NT2/D1 (cell line): ENCODE measurements around the gene ARL15.

Experiments used
- DNase-seq: peaks from one replicate; pipeline ENCODE4 v3.0.0-alpha.2; 2011; ENCODE audit warnings: low read depth, low spot score
- H3K27me3 ChIP-seq: 2 replicates; pipeline ENCODE4 v1.6.0; 2011; ENCODE audit warnings: mild to moderate bottlenecking; ENCODE audit not compliant: insufficient read length, insufficient read depth
- H3K36me3 ChIP-seq: 2 replicates; pipeline ENCODE4 v1.6.1; 2011; ENCODE audit warnings: mild to moderate bottlenecking, low read length, mixed read lengths; ENCODE audit not compliant: insufficient read depth, insufficient read length
- H3K4me1 ChIP-seq: 2 replicates; pipeline ENCODE4 v1.5.1; 2011; ENCODE audit not compliant: insufficient read depth, insufficient read length
- H3K4me3 ChIP-seq: 2 replicates; pipeline ENCODE4 v1.5.1; 2011; ENCODE audit warnings: low read depth; ENCODE audit not compliant: insufficient read length
- H3K9ac ChIP-seq: 2 replicates; pipeline ENCODE4 v1.6.0; 2011; ENCODE audit warnings: low read depth; ENCODE audit not compliant: insufficient read length
- H3K9me3 ChIP-seq: 2 replicates; pipeline ENCODE4 v1.5.1; 2011; ENCODE audit warnings: mild to moderate bottlenecking, low read length; ENCODE audit not compliant: insufficient read depth
- SUZ12 ChIP-seq: IDR thresholded peaks from 2 replicates; pipeline ENCODE4 v1.6.1; 2011; ENCODE audit not compliant: insufficient read length, insufficient read depth; ENCODE audit errors: extremely low read depth
- YY1 ChIP-seq: IDR thresholded peaks from 2 replicates; pipeline ENCODE4 v1.6.1; 2011; ENCODE audit not compliant: insufficient read length, insufficient read depth
- ZNF274 ChIP-seq: IDR thresholded peaks from 2 replicates; pipeline ENCODE4 v1.6.1; 2011; ENCODE audit warnings: mild to moderate bottlenecking, low read depth, low read length

ARL15 gene

DNA sequence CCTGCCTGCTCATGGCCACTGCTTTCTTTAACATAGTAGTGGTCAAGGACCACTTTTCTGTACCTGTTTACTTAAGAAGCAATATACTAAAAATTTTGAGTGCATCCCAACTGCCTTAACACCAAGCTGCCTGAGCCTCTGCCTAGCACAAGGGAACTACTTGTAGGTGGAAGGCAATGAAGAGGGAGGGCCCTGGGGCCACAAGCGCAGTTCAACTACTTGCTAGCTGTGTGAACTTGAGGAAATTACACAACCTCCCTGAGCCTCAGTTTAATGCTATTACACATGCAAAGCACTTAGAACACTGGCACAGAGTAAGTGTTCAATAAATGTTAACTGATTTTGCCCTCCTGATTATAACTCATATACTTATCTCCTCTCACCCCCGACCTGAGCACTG, 6.3 kb downstream of the ARL15 start:
- Histone ChIP-seq H3K9ac (no peak overlapping the region), H3K4me3 (no peak overlapping the region), H3K9me3 (no peaks in the 10 kb centered on the region), H3K4me1 (no peaks in the 10 kb centered on the region), H3K27me3 (no peaks in the 10 kb centered on the region), H3K36me3 (no peaks in the 10 kb centered on the region)
- no peak for TF ChIP-seq ZNF274
- TF ChIP-seq SUZ12, result no peak
- TF ChIP-seq YY1, result no peak
- no peak for DNase-seq

DNA sequence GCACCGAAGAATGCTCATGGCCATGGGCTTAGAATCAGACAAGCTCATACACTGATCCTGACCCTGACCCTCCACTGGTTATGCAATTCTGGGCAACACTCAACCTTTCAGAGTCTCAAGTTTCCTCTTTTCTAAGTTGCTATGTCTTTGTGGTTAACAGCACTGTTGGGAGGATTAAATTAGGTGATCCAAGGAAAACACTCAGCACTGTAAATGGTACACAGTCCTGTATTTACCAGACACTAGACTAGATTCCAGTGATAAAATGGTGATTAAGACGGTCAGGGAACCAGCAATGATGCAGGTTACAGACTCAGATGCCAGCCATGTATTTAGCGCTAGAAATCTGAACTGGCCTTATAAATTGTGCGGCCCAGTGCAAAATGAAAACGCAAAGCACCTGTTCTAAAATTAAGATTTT, 8.1 kb downstream of the ARL15 start:
- H3K36me3 ChIP-seq, result no peaks in the 10 kb centered on the region
- H3K4me3 ChIP-seq, result no peak overlapping the region
- no peak overlapping the region for H3K9ac ChIP-seq
- H3K4me1 ChIP-seq, result no peaks in the 10 kb centered on the region
- no peak for TF ChIP-seq SUZ12
- H3K9me3 ChIP-seq, result no peaks in the 10 kb centered on the region
- no peaks in the 10 kb centered on the region for H3K27me3 ChIP-seq
- DNase-seq, result no peak

DNA sequence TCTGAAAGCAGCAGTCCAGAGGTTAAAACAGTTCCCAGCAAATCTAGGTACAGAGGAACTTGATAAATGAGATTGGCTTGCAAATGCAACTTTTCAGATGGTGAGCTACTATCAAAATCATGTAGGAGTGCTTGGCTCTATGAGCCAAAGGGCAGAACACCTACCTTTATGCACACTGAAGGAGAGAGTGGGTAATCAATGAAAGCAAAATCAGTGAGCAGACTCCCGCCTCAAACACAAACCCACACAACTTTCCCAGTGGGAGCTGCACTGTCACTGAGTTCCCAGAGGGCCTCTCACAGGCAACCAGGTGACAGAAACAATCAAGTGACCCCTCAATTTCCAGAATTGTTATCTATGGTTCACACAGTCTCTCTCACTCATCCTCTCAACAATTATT, 8.5 kb downstream of the ARL15 start:
- no peak for TF ChIP-seq ZNF274
- H3K9ac ChIP-seq, result no peak overlapping the region
- no peak for DNase-seq
- no peak overlapping the region for H3K4me3 ChIP-seq
- no peaks in the 10 kb centered on the region for H3K9me3 ChIP-seq
- H3K27me3 ChIP-seq, result no peaks in the 10 kb centered on the region
- H3K36me3 ChIP-seq, result no peaks in the 10 kb centered on the region
- H3K4me1 ChIP-seq, result no peaks in the 10 kb centered on the region

DNA sequence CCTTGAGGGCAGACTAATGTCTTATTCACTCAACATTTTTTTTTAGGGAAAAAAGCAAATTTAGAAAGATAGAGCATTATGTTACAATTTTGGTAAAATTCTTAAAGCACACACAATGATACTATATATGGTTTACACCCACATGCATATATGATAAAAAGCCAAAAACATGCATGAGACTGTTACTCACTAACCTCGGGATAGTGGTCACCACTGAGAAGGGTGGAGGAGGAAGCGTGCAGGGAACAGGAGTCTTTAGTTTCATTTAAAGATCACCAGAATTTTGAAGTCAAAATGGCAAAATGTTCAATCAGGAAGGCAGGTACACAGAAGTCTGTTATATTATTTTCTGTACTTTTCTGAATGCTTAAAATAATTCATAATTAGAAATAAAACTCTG, 9.2 kb downstream of the ARL15 start:
- Histone ChIP-seq H3K9me3 (no peaks in the 10 kb centered on the region), H3K4me1 (no peaks in the 10 kb centered on the region), H3K9ac (no peak overlapping the region), H3K36me3 (no peaks in the 10 kb centered on the region), H3K27me3 (no peaks in the 10 kb centered on the region), H3K4me3 (no peak overlapping the region)
- no peak for DNase-seq
- TF ChIP-seq YY1 (no peak), ZNF274 (no peak), SUZ12 (no peak)

DNA sequence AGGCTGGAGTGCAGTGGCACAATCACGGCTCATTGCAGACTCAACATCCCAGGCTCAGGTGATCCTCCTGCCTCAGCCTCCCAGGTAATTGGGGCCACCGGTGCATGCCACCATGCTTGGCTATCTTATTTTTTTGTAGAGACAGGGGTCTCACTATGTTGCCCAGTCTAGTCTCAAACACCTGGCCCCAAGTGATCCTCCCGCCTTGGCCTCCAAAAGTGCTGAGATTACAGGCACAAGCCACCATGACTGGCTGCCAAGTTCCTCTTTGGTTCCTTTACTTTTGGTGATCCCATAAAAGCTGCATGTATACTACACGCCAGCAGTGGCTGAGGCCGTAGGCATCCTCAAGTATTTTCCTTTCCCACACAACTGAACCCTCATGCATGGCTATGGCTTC, 11.4 kb downstream of the ARL15 start:
- H3K36me3 ChIP-seq, result no peaks in the 10 kb centered on the region
- TF ChIP-seq YY1, result no peak
- TF ChIP-seq ZNF274, result no peak
- no peak for TF ChIP-seq SUZ12
- no peak overlapping the region for H3K4me3 ChIP-seq
- no peaks in the 10 kb centered on the region for H3K9me3 ChIP-seq
- no peak for DNase-seq
- no peaks in the 10 kb centered on the region for H3K4me1 ChIP-seq
- H3K27me3 ChIP-seq, result no peaks in the 10 kb centered on the region
- no peak overlapping the region for H3K9ac ChIP-seq

DNA sequence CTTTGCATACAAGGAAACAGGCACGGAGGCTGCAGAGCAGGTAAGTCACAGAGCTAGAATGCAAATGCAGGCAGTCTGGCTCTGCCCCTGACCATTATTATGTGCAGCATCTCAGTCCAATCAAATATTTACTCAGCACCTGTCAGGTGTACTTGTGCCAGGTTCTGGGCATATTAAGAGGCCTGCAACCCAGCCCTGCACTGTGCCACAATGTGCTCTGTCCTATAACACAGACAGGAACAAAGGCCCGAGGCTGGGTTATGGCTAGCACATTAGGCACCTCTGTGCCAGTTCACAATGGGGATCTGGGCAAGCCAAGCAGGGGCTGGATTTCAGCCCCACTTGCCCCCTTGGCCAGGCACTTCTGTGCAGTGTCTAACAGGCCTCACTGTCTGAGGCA, 14.0 kb downstream of the ARL15 start:
- no peak for TF ChIP-seq SUZ12
- TF ChIP-seq YY1, result no peak
- no peak for TF ChIP-seq ZNF274
- Histone ChIP-seq H3K4me3 (no peak overlapping the region), H3K4me1 (no peaks in the 10 kb centered on the region), H3K27me3 (no peaks in the 10 kb centered on the region), H3K36me3 (no peaks in the 10 kb centered on the region), H3K9me3 (no peaks in the 10 kb centered on the region), H3K9ac (no peak overlapping the region)
- no peak for DNase-seq

DNA sequence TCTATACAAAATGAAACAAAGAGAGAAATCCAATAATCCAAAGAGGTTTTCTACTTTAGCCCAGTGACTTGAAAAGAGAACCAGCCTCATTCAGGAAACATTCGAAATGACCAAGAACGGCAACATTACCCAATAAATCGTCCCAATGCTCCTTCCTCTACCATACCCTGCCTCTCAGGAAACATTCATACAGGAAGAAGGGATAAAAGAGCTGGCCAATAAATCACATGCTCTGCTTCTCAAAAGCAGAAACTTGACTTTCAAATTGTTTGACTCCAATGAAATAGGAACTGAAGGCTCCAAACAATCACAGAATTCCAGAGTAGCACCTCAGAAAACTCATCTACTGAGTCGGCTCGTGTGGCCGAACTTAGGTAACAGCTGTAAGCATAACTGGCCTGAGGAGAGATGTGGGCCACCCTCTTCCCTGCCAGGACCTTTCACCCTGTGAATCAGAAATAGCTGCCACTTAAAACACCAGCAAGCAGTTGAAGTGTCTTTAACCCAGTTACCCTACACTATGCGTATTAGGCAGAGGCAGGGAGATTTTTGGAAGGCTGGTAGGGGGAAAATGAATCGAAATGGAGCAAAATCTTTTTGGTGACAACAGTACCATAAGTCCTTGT, 14.6 kb downstream of the ARL15 start:
- DNase-seq, result no peak
- no peaks in the 10 kb centered on the region for H3K9me3 ChIP-seq
- TF ChIP-seq SUZ12 (no peak), ZNF274 (no peak), YY1 (no peak)
- H3K9ac ChIP-seq, result no peak overlapping the region
- H3K4me1 ChIP-seq, result no peaks in the 10 kb centered on the region
- H3K36me3 ChIP-seq, result no peaks in the 10 kb centered on the region
- H3K4me3 ChIP-seq, result no peak overlapping the region
- H3K27me3 ChIP-seq, result no peaks in the 10 kb centered on the region
